HL-60 (cell line): ENCODE data around the gene FOXP1.

Source experiments
- DNase-seq, 2 experiments: peaks; one replicate each; pipeline ENCODE4 v3.0.0-alpha.2; 2010 to 2020; ENCODE audit warnings: low read depth in 1 of 2, low spot score in 1 of 2
- H3K27ac ChIP-seq: fragments of 250-450 bp; sonication (Bioruptor Pico); replicated peaks from 2 replicates; pipeline ENCODE4 v1.5.1; 2020; ENCODE audit warnings: mild to moderate bottlenecking, moderate library complexity
- H3K27me3 ChIP-seq: fragments of 250-450 bp; sonication (Bioruptor Pico); 2 replicates; pipeline ENCODE4 v1.5.1; 2021; ENCODE audit warnings: mild to moderate bottlenecking, moderate library complexity; ENCODE audit not compliant: insufficient read depth, poor library complexity, severe bottlenecking
- H3K4me3 ChIP-seq: replicated peaks from 2 replicates; pipeline ENCODE4 v1.5.1; 2011; ENCODE audit warnings: mild to moderate bottlenecking, control low read depth, low read length; ENCODE audit not compliant: insufficient read depth
- GABPA ChIP-seq: IDR thresholded peaks from 2 replicates; pipeline ENCODE4 v1.6.1; 2012; ENCODE audit warnings: low read depth
- POLR2AphosphoS5 ChIP-seq: IDR thresholded peaks from 2 replicates; pipeline ENCODE4 v1.6.1; 2012; ENCODE audit warnings: low read depth
- SPI1 ChIP-seq: IDR thresholded peaks from 2 replicates; pipeline ENCODE4 v1.6.1; 2012; ENCODE audit warnings: low read depth, mild to moderate bottlenecking, borderline replicate concordance
- TF ChIP-seq, protein P1 (sequence below): IDR thresholded peaks from 2 replicates; pipeline ENCODE4 v1.6.1; 2012; ENCODE audit warnings: low read depth; ENCODE audit not compliant: insufficient replicate concordance
- TF ChIP-seq, protein P2 (sequence below): IDR thresholded peaks from one replicate; pipeline ENCODE4 v1.5.1; 2011; ENCODE audit warnings: low read length, control low read depth, inconsistent platforms; ENCODE audit not compliant: insufficient read depth

The FOXP1 gene

DNA sequence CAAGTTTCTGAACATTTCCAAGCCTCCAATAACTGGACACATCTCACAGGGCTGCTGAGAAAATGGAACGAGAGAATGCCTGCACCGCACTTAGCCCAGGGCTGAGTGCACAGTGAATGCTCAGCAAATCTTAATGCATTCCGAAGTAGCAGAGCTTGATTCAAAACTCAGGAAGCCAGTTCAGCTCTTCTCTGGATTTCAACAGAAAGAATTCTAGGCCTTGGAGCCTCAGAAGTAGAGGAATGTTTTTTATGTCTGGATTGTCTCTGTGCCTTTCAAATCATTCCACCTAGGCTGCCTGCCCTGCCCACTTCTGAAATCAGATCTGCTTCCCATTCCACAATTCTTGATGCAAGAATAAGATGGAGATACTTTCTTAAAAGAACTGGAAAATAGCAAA is 9.6 kb upstream of the FOXP1 start:
- TF ChIP-seq, protein P1, sequence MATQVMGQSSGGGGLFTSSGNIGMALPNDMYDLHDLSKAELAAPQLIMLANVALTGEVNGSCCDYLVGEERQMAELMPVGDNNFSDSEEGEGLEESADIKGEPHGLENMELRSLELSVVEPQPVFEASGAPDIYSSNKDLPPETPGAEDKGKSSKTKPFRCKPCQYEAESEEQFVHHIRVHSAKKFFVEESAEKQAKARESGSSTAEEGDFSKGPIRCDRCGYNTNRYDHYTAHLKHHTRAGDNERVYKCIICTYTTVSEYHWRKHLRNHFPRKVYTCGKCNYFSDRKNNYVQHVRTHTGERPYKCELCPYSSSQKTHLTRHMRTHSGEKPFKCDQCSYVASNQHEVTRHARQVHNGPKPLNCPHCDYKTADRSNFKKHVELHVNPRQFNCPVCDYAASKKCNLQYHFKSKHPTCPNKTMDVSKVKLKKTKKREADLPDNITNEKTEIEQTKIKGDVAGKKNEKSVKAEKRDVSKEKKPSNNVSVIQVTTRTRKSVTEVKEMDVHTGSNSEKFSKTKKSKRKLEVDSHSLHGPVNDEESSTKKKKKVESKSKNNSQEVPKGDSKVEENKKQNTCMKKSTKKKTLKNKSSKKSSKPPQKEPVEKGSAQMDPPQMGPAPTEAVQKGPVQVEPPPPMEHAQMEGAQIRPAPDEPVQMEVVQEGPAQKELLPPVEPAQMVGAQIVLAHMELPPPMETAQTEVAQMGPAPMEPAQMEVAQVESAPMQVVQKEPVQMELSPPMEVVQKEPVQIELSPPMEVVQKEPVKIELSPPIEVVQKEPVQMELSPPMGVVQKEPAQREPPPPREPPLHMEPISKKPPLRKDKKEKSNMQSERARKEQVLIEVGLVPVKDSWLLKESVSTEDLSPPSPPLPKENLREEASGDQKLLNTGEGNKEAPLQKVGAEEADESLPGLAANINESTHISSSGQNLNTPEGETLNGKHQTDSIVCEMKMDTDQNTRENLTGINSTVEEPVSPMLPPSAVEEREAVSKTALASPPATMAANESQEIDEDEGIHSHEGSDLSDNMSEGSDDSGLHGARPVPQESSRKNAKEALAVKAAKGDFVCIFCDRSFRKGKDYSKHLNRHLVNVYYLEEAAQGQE = no peak
- no peak for TF ChIP-seq SPI1
- TF ChIP-seq, protein P2, sequence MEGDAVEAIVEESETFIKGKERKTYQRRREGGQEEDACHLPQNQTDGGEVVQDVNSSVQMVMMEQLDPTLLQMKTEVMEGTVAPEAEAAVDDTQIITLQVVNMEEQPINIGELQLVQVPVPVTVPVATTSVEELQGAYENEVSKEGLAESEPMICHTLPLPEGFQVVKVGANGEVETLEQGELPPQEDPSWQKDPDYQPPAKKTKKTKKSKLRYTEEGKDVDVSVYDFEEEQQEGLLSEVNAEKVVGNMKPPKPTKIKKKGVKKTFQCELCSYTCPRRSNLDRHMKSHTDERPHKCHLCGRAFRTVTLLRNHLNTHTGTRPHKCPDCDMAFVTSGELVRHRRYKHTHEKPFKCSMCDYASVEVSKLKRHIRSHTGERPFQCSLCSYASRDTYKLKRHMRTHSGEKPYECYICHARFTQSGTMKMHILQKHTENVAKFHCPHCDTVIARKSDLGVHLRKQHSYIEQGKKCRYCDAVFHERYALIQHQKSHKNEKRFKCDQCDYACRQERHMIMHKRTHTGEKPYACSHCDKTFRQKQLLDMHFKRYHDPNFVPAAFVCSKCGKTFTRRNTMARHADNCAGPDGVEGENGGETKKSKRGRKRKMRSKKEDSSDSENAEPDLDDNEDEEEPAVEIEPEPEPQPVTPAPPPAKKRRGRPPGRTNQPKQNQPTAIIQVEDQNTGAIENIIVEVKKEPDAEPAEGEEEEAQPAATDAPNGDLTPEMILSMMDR = no peak
- no peak for TF ChIP-seq POLR2AphosphoS5
- no peak for TF ChIP-seq GABPA
- DNase-seq = no peak
- Histone ChIP-seq H3K27ac (no peak overlapping the region), H3K27me3 (no peaks in the 10 kb centered on the region), H3K4me3 (no peak overlapping the region)

DNA sequence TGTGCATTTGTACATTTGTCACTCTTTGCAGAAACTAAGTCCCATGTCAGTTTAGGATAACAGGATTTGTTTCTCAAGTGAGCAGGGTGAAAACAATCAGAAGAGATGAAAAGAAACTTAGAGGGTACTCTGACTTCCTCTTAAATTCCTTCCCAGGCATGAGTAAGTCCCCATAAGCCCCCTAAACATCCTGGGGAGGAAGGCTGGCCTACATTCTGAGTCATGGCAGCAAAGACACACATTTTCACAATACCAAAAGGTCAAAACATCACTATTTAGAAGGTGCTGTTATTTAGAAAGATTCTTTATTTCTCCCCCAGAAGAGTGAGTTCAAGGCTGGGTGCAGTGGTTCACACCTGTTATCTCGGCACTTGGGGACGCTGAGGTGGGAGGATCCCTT is 7.6 kb upstream of the FOXP1 start:
- Histone ChIP-seq H3K27ac (no peak overlapping the region), H3K4me3 (no peak overlapping the region), H3K27me3 (no peaks in the 10 kb centered on the region)
- no peak for DNase-seq
- TF ChIP-seq, protein P1 = no peak
- TF ChIP-seq, protein P2 = no peak
- TF ChIP-seq POLR2AphosphoS5 = no peak
- TF ChIP-seq GABPA = no peak
- TF ChIP-seq SPI1 = no peak

DNA sequence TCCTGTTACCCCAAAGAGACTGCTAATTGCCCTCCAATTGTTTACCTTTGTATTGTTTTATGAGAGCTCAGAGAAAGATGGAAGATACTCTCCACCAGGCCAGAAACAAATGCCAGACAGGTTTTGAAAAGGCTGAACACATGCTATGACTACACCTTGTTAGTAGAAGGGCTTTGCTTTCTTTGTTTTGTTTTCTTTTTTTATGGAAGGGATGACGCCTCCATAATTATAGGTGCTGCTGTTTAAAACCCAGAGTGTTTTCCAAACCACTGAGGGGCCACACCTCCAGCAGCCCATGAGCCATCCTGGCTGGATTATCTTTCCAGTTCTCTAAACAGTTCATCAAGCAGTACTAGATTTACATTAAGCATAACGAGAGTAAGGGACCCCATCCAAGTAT is 5.6 kb upstream of the FOXP1 start:
- Histone ChIP-seq H3K27me3 (no peaks in the 10 kb centered on the region), H3K4me3 (no peak overlapping the region), H3K27ac (no peak overlapping the region)
- TF ChIP-seq POLR2AphosphoS5 = no peak
- TF ChIP-seq, protein P2 = no peak
- TF ChIP-seq, protein P1 = no peak
- no peak for TF ChIP-seq SPI1
- no peak for TF ChIP-seq GABPA
- DNase-seq = no peak
